Activated CD8-positive, alpha-beta memory T cell treated with anti-CD3 and anti-CD28 coated beads, Interleukin-2, amount 10 ng/mL, durations not matched to agents 7 days and 5 days (primary cell): ENCODE results near the gene PEX5L. TPM values are rescaled to one million over a fixed set of nuclear protein-coding genes. Genes with fewer than 3 reads are reported as not detected.

Experiments
- ATAC-seq: fragments of 150-1000 bp; cut with Tn5 transposase; one replicate; pipeline ENCODE4 v1.10.0; 2021; ENCODE audit warnings: moderate library complexity
- CTCF ChIA-PET: fragments of 350-600 bp; sonication (Branson Sonifier 250); formaldehyde crosslinking; loops from one replicate; lab custom pipeline; 2021; ENCODE audit warnings: antibody characterized with exemption; lab: Charles Lee
- DNase-seq: peaks from one replicate; pipeline ENCODE4 v3.0.0-alpha.2; 2020
- H3K27ac Mint-ChIP-seq: one replicate; pipeline ENCODE4 v1.8.0; 2021; ENCODE audit warnings: mild to moderate bottlenecking, mixed read lengths
- H3K27me3 Mint-ChIP-seq: one replicate; pipeline ENCODE4 v1.8.0; 2021; ENCODE audit warnings: mixed read lengths
- H3K36me3 Mint-ChIP-seq: one replicate; pipeline ENCODE4 v1.8.0; 2021; ENCODE audit warnings: mild to moderate bottlenecking, mixed read lengths
- H3K4me1 Mint-ChIP-seq: one replicate; pipeline ENCODE4 v1.8.0; 2021; ENCODE audit warnings: mixed read lengths
- H3K4me3 Mint-ChIP-seq: one replicate; pipeline ENCODE4 v1.8.0; 2021; ENCODE audit warnings: mild to moderate bottlenecking, moderate library complexity, mixed read lengths
- H3K9me3 Mint-ChIP-seq: one replicate; pipeline ENCODE4 v1.8.0; 2022; ENCODE audit warnings: low read depth, mixed read lengths
- total RNA-seq, 2 experiments: library from RNA; stranded (reverse); gene quantifications; one replicate each; pipeline ENCODE4 v1.2.3, GENCODE V29; 2021

The PEX5L gene
- total RNA-seq, 2 experiments from 2014 or later = 0.56 to 1.1 TPM

- ATAC-seq = no peak
- H3K9me3 Mint-ChIP-seq = no peaks in the 10 kb centered on the region
Observed at GRCh38 chr3:179991883-179992282, 44.9 kb downstream of the PEX5L start.

GRCh38 chr3:179991104-179991503 is 45.6 kb downstream of the PEX5L start:
- Mint-ChIP-seq H3K4me3 (no peak overlapping the region), H3K4me1 (no peaks in the 10 kb centered on the region), H3K36me3 (no peaks in the 10 kb centered on the region), H3K9me3 (no peaks in the 10 kb centered on the region), H3K27me3 (no peaks in the 10 kb centered on the region), H3K27ac (no peak overlapping the region)
- CTCF ChIA-PET = no interaction called here
- DNase-seq = no peak
- no peak for ATAC-seq

More at GRCh38 chr3:179991883-179992282, 44.9 kb downstream of the PEX5L start:
- CTCF ChIA-PET = no interaction called here
- Mint-ChIP-seq H3K36me3 (no peaks in the 10 kb centered on the region), H3K27me3 (no peaks in the 10 kb centered on the region), H3K4me1 (no peaks in the 10 kb centered on the region), H3K27ac (no peak overlapping the region), H3K4me3 (no peak overlapping the region)
- DNase-seq = no peak

- Mint-ChIP-seq H3K27ac (no peak overlapping the region), H3K36me3 (no peaks in the 10 kb centered on the region), H3K4me3 (no peak overlapping the region), H3K27me3 (peaks cover 24% of the 10 kb centered on the region), H3K9me3 (no peaks in the 10 kb centered on the region), H3K4me1 (no peaks in the 10 kb centered on the region)
- no peak for DNase-seq
- CTCF ChIA-PET = no interaction called here
- ATAC-seq = no peak
Observed at GRCh38 chr3:179981646-179982045, 55.1 kb downstream of the PEX5L start.

- H3K27ac Mint-ChIP-seq = no peak overlapping the region
- no peaks in the 10 kb centered on the region for H3K9me3 Mint-ChIP-seq
- no peak overlapping the region for H3K4me3 Mint-ChIP-seq
- H3K36me3 Mint-ChIP-seq = no peaks in the 10 kb centered on the region
- DNase-seq = no peak
- peaks cover 11% of the 10 kb centered on the region for H3K4me1 Mint-ChIP-seq
- H3K27me3 Mint-ChIP-seq = peaks cover 31% of the 10 kb centered on the region
- CTCF ChIA-PET = no interaction called here
- ATAC-seq = no peak
Observed at GRCh38 chr3:179977356-179977755, 59.4 kb downstream of the PEX5L start.

GRCh38 chr3:179973931-179974361 is 62.8 kb downstream of the PEX5L start:
- peak; percentile 49 for ATAC-seq
- Mint-ChIP-seq H3K27me3 (peaks cover 32% of the 10 kb centered on the region), H3K4me3 (peak overlapping the region; percentile 50), H3K4me1 (peaks cover 25% of the 10 kb centered on the region), H3K27ac (no peak overlapping the region), H3K9me3 (no peaks in the 10 kb centered on the region), H3K36me3 (peaks cover 12% of the 10 kb centered on the region)
- no peak for DNase-seq
- CTCF ChIA-PET = interaction anchor here (1.2 kb wide), 1 partner anchor 45 kb away, joined by 3 read pairs; no protein-coding TSS in a partner anchor

GRCh38 chr3:179972881-179973423 is 63.8 kb downstream of the PEX5L start:
- H3K9me3 Mint-ChIP-seq = no peaks in the 10 kb centered on the region
- no peak overlapping the region for H3K4me3 Mint-ChIP-seq
- ATAC-seq = no peak
- CTCF ChIA-PET = no interaction called here
- no peak for DNase-seq
- peaks cover 28% of the 10 kb centered on the region for H3K27me3 Mint-ChIP-seq
- H3K36me3 Mint-ChIP-seq = peaks cover 14% of the 10 kb centered on the region
- H3K27ac Mint-ChIP-seq = no peak overlapping the region
- H3K4me1 Mint-ChIP-seq = peaks cover 28% of the 10 kb centered on the region

GRCh38 chr3:179971280-179971679 is 65.5 kb downstream of the PEX5L start:
- CTCF ChIA-PET = no interaction called here

GRCh38 chr3:179970746-179971145 is 66.0 kb downstream of the PEX5L start:
- H3K27me3 Mint-ChIP-seq = peaks cover 12% of the 10 kb centered on the region
- H3K4me3 Mint-ChIP-seq = no peak overlapping the region
- peaks cover 41% of the 10 kb centered on the region for H3K4me1 Mint-ChIP-seq
- H3K27ac Mint-ChIP-seq = no peak overlapping the region
- no peak for ATAC-seq
- no peak for DNase-seq
- no peaks in the 10 kb centered on the region for H3K9me3 Mint-ChIP-seq
- peaks cover 14% of the 10 kb centered on the region for H3K36me3 Mint-ChIP-seq
- CTCF ChIA-PET = no interaction called here

More at GRCh38 chr3:179971280-179971679, 65.5 kb downstream of the PEX5L start:
- no peak overlapping the region for H3K4me3 Mint-ChIP-seq
- ATAC-seq = no peak
- H3K36me3 Mint-ChIP-seq = peaks cover 14% of the 10 kb centered on the region
- no peak for DNase-seq
- H3K27me3 Mint-ChIP-seq = peaks cover 17% of the 10 kb centered on the region
- no peak overlapping the region for H3K27ac Mint-ChIP-seq
- no peaks in the 10 kb centered on the region for H3K9me3 Mint-ChIP-seq
- peaks cover 39% of the 10 kb centered on the region for H3K4me1 Mint-ChIP-seq

- CTCF ChIA-PET = no interaction called here
- Mint-ChIP-seq H3K9me3 (no peaks in the 10 kb centered on the region), H3K27ac (peak overlapping the region; percentile 37), H3K36me3 (peaks cover 15% of the 10 kb centered on the region), H3K4me1 (peaks cover 47% of the 10 kb centered on the region), H3K27me3 (peaks cover 14% of the 10 kb centered on the region), H3K4me3 (no peak overlapping the region)
- DNase-seq (no peak), ATAC-seq (peak; percentile 73)
Observed at GRCh38 chr3:179969525-179969924, 67.2 kb downstream of the PEX5L start.

GRCh38 chr3:179967622-179968021 is 69.1 kb downstream of the PEX5L start:
- H3K4me3 Mint-ChIP-seq = no peak overlapping the region
- H3K27ac Mint-ChIP-seq = no peak overlapping the region
- peak; percentile 65 for ATAC-seq

GRCh38 chr3:179964890-179965289 is 71.8 kb downstream of the PEX5L start:
- Mint-ChIP-seq H3K27me3 (peaks cover 25% of the 10 kb centered on the region), H3K9me3 (peaks cover 5% of the 10 kb centered on the region), H3K27ac (no peak overlapping the region), H3K36me3 (peaks cover 15% of the 10 kb centered on the region), H3K4me1 (peaks cover 39% of the 10 kb centered on the region), H3K4me3 (no peak overlapping the region)
- no peak for DNase-seq
- no peak for ATAC-seq
- CTCF ChIA-PET = no interaction called here

More at GRCh38 chr3:179967622-179968021, 69.1 kb downstream of the PEX5L start:
- no peaks in the 10 kb centered on the region for H3K9me3 Mint-ChIP-seq
- CTCF ChIA-PET = interaction anchor here (1.2 kb wide), 1 partner anchor 10 kb away, joined by 5 read pairs; no protein-coding TSS in a partner anchor
- H3K4me1 Mint-ChIP-seq = peaks cover 38% of the 10 kb centered on the region
- DNase-seq = peak; percentile 47
- H3K36me3 Mint-ChIP-seq = peaks cover 17% of the 10 kb centered on the region
- peaks cover 24% of the 10 kb centered on the region for H3K27me3 Mint-ChIP-seq

GRCh38 chr3:179962629-179963387 is 73.9 kb downstream of the PEX5L start:
- Mint-ChIP-seq H3K4me1 (peaks cover 34% of the 10 kb centered on the region), H3K27me3 (peaks cover 33% of the 10 kb centered on the region), H3K9me3 (peaks cover 5% of the 10 kb centered on the region), H3K27ac (no peak overlapping the region), H3K4me3 (no peak overlapping the region), H3K36me3 (peaks cover 12% of the 10 kb centered on the region)
- DNase-seq (no peak), ATAC-seq (no peak)
- CTCF ChIA-PET = interaction anchor here (1.5 kb wide), 1 partner anchor 15 kb away, joined by 3 read pairs; no protein-coding TSS in a partner anchor

- no peak overlapping the region for H3K27ac Mint-ChIP-seq
- H3K4me1 Mint-ChIP-seq = peaks cover 34% of the 10 kb centered on the region
- peaks cover 12% of the 10 kb centered on the region for H3K36me3 Mint-ChIP-seq
- no peak for DNase-seq
- ATAC-seq = no peak
- CTCF ChIA-PET = interaction anchor here (1.5 kb wide), 1 partner anchor 13 kb away, joined by 3 read pairs; no protein-coding TSS in a partner anchor
- peaks cover 5% of the 10 kb centered on the region for H3K9me3 Mint-ChIP-seq
- H3K27me3 Mint-ChIP-seq = peaks cover 38% of the 10 kb centered on the region
- no peak overlapping the region for H3K4me3 Mint-ChIP-seq
Observed at GRCh38 chr3:179961703-179962078, 75.0 kb downstream of the PEX5L start.
